NCI-H128 (cell line): ENCODE data around the gene EFNA1.

ENCODE experiments used
- DNase-seq: peaks from one replicate; lab custom pipeline; 2025; ENCODE audit not compliant: unreplicated experiment; lab: John Stamatoyannopoulos, UW

The EFNA1 gene

GRCh38 chr1:155123801-155124200 lies 3.9 kb upstream of the EFNA1 start:
- no peak for DNase-seq

- no peak for DNase-seq
Observed at GRCh38 chr1:155124503-155125463, 2.9 kb upstream of the EFNA1 start.

GRCh38 chr1:155125511-155125945 lies 2.1 kb upstream of the EFNA1 start:
- no peak for DNase-seq

GRCh38 chr1:155125946-155126555 lies 1.6 kb upstream of the EFNA1 start:
- no peak for DNase-seq

GRCh38 chr1:155126556-155127104 lies 1.0 kb upstream of the EFNA1 start:
- DNase-seq = peak; percentile 36

- no peak for DNase-seq
Observed at GRCh38 chr1:155127967-155128754, 485 bp downstream of the EFNA1 start.

GRCh38 chr1:155128755-155129473 lies 1.2 kb downstream of the EFNA1 start:
- DNase-seq = no peak

GRCh38 chr1:155130272-155131006 lies 2.8 kb downstream of the EFNA1 start:
- DNase-seq = no peak

GRCh38 chr1:155131285-155131684 lies 3.6 kb downstream of the EFNA1 start:
- no peak for DNase-seq

GRCh38 chr1:155131856-155132255 lies 4.2 kb downstream of the EFNA1 start:
- DNase-seq = no peak

- no peak for DNase-seq
Observed at GRCh38 chr1:155133799-155134281, 6.2 kb downstream of the EFNA1 start.

GRCh38 chr1:155134322-155134721 lies 6.6 kb downstream of the EFNA1 start:
- DNase-seq = no peak

- DNase-seq = peak; percentile 35
Observed at GRCh38 chr1:155134880-155135414, 7.3 kb downstream of the EFNA1 start.

GRCh38 chr1:155135415-155136028 lies 7.8 kb downstream of the EFNA1 start, which contains the start of gene SLC50A1:
TSS of gene SLC50A1 (plus strand) at chr1:155135852. CDS start at chr1:155135912, 60 bp downstream.
- peak; percentile 93 for DNase-seq

GRCh38 chr1:155136748-155137147 lies 9.1 kb downstream of the EFNA1 start:
- no peak for DNase-seq

GRCh38 chr1:155137154-155137949 lies 9.7 kb downstream of the EFNA1 start:
- no peak for DNase-seq

- DNase-seq = peak; percentile 67
Observed at GRCh38 chr1:155139895-155140629, 12.4 kb downstream of the EFNA1 start, which contains the start of gene DPM3. TSS of gene DPM3 (minus strand) at chr1:155140531. CDS start at chr1:155140240, 291 bp downstream.
